ENCODE measurements around the gene EPAS1.

The EPAS1 gene

DNA sequence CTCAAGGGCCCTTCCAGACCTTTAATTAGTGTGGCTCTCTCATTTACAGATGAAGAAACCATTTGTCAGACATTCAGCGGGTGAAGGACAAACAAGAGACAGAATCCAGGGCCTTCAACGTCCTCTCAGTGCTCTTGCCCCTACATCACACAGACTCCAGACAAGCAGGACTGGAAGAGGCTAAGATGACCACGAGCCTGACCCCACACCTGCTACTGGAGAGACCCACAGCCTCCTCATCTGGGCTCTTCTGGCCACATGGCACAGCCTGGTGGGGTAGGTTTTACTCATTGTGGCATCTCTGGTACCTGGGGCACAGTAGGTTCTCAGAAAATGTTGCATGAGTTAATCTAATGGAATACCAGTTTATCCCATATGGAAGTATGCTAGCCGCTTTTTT is 112.5 kb downstream of the EPAS1 start:
- DNase-seq (ENCODE audit: low spot score) = no peak

DNA sequence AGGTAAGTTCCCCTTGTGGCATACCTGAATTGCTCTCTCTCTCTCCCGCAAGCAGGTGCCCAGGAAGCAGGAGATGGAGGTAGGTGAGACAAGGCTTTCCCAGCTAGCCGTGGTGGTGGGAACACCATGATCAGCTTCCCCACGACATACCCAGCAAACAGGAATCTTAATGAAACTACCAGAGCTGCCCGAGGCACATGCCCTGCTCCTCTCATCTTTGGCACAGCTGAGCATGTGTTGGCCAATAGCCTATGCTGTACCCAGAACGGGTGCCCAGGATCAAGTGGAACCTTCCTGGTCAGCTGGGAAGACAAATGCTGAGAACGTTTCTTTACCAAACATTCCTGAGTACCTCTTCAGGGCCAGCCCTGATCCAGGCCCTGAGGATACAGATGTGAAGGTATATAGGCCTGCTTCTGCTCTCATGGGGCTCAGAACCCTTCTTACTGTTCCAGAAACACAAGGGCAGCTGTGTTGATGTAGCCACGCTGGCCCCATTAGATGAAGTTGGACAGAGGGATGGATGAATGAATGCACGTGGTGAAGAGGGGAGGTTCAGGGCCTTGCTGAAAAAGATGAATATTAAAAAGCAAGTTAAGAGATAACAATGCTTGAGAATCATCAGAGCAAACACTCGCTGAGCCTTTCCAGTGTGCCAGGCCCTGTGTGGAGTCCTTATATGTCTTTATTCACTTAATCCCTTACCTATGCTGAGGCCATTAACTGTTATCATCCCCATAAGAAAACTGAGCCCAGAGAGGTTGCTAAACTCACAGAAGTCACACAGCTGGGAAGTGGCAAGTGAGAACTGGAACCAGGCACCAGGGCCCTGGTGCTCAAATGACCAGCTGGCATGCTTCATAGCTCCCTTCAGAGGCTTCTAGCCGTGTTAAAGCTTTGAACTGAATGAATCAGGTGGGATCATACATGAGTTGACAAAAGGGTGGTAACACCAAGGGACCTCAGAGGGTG is 113.4 kb downstream of the EPAS1 start:
- no peak for DNase-seq (ENCODE audit: low spot score)

DNA sequence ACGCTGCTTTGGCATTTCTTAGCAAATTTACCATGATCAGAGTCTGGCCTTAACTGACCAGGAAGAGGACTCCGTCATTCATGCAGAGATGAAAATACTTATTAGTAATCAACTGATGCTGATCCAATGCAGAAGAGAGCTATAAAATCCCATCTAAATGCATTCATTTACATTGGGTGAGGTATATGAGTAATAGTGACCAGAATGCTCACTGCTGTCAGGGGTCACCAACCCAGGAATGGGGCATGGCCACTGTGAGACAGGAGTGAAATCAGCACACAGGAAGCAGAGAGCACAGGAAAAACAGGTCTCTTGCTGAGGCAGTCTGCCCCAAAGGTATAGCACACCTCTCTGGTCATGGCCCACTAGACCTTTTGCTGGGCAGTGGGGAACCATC is 114.0 kb downstream of the EPAS1 start:
- DNase-seq (ENCODE audit: low spot score) = no peak

DNA sequence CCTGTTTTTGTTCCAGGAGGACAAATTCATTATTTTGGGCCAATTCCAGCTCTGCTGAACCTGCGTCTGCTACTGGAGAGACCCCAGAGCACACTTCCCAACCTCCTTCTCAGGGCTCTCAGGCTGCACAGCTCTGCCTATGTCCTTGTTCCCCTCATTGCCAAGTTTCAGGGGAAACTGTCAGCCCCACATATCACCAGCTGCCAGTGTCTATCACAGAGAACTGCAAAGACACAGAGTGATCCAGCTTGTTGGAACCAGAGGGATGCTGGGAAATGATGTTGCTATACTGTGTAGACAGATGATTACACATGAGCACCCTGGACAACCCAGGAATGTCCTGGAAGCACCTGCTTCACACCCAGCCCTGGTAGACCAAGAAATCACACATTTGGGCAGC is 114.8 kb downstream of the EPAS1 start:
- no peak for DNase-seq (ENCODE audit: low spot score)

DNA sequence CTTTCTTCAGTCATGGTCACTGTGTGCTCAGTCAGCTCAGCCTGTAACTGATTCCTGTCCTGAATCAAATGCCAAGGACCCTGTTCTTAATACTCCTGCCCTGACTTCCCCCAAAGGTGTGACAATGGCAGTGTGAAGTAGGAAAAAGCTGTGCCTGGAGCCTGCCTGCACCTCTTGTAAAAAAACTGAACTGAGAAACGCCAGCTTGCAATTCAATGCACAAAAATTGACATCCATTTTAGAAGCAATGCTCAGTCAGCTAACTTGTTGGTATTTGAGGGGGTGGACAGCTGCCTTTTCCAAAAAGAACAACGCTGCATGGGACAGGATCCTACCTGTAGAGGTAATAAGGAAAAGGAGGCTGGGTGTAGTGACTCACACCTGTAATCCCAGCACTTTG is 115.9 kb downstream of the EPAS1 start:
- no peak for DNase-seq (ENCODE audit: low spot score)

DNA sequence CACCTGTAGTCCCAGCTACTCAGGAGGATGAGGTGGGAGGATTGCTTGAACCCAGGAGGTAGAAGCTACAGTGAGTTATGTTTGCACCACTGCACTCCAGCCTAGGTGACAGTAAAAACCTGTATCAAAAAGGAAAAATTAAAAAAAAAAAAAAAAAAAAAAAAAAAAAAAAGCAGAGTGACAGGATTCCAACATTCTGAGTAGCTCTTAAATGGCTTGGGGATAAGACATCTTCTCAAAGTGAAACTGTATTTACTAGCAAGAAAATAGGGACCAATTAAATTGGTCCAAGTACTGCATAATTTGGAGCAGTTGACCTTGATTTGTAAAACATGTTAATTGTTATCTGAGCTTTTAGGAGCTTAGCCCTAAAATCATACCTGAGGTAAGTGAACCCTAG is 116.4 kb downstream of the EPAS1 start:
- no peak for DNase-seq (ENCODE audit: low spot score)

DNA sequence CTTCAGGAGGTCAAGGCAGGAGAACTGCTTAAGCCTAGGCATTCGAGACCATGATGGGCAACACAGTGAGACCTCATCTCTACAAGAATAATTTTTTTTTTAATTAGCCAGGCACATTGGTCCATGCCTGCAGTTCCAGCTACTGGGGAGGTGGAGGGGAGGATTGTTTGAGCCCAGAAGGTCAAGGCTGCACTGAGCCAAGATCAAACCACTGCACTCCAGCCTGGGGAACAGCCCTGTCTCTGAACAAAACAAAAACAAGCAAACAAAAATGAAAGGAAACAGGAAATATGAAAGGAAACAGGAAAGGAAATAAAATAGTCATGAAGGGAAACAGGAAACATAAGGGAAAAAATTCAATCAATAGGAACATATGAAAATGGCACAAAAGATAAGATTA is 117.5 kb downstream of the EPAS1 start:
- DNase-seq (ENCODE audit: low spot score) = no peak

DNA sequence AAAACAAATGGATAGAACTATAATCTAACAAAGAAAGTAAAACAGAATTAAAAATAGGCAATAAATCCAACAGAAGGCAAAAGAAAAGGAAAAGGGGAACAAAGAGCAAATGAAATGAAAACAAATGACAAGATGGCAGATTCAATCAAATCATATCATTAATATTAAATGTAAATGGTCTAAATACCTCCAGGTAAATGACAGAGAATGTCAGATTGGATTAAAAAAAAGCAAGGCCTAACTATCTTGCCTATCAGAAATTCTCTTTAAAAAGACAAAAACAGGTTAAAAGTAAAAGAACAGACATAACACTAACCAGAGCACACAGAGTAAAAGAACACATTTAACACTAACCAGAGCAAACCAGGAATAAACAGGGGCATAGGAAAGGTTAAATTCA is 119.1 kb downstream of the EPAS1 start:
- DNase-seq (ENCODE audit: low spot score) = no peak

DNA sequence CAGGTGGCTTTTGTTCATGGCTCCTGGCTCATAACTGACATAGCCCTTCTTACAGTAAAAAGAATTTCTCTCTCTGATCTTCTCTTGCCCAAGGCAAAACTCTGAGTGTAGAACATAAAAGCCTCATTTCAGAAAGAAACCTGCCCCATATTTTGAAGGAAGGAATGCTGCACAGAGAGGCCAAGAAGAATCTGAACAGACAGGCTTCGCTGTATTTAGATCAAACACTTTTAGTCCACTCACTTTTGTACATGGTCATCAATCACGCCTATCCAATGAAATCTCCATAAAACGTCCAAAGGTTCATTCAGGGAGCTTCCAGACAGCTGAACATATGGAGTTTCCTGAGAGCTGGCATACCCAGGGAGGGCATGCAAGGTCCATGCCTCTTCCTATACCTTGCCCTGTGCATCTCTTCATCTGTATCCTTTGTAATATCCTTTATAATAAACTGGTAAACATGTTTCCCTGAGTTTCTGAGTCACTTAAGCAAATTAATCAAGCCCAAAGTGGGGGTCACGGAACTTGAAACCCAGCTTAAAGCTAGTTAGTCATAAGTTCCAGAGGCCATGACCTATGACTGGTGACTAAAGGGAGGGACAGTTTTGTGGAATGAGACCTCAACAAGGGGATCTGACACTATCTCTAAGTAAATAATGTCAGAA is 119.7 kb downstream of the EPAS1 start:
- no peak for DNase-seq (ENCODE audit: low spot score)

DNA sequence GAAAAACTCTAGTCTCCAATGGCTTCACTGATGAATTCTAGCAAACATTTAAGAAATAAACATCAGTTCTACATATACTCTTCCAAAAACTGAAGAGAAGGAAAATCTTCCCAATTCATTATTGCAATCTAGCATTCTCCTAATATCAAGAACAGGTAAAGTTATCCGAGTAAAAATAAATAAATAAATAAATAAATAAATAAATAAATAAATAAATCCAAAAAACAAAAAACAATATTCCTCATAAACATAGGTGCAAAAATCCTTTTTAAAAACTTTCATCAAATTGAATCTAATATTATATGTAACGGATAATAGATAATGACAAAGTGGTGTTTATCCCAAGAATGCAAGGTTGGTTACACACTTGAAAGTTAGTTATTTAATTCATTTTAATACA is 123.7 kb downstream of the EPAS1 start:
- DNase-seq (ENCODE audit: low spot score) = no peak

DNA sequence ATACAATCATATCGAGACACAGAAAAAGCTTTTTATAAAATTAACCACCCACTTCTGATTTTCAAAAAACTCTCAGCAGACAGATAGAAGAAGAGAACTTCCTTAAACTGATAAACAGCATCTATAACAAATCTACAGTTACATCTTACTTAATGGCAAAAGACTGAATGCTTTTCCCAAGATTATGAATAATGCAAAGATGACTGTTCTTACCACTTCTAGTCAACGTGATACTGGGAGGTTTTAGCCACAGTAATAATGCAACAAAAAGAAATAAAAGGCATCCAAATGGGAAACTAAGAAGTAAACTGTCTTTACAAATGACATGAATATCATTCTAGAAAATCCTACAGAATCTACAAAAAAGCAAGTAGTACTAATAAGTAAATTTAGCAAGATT is 124.2 kb downstream of the EPAS1 start:
- DNase-seq (ENCODE audit: low spot score) = no peak

DNA sequence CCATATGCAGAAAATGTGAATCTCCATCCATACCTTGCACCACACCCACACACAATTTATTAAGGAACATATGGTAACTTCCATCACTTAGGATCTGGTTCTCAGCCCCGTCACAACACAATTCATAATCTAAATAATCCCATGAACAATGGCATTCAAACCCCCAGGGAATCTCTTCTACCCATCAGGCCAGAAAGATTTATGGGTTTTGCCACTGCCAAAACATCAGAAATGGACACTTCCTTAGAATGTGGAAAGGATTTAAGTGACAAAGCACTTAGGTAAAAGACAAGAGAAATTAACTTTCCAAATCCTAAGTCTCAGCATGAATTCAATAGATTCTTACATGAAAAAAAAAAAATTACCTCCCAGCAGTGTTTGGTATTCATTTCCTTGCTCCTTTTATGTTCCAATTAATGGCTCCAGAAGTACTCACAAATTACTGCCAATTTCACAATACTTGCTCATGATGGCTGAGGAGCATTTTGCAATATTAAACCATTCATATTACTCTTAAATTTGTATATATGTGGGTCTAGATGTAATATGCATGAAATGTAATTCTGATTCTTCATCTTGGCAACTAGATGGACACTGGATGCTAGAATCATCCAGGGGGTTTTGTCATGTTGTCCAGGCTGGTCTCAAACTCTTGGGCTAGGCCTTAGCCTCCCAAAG is 125.6 kb downstream of the EPAS1 start:
- no peak for DNase-seq (ENCODE audit: low spot score)

DNA sequence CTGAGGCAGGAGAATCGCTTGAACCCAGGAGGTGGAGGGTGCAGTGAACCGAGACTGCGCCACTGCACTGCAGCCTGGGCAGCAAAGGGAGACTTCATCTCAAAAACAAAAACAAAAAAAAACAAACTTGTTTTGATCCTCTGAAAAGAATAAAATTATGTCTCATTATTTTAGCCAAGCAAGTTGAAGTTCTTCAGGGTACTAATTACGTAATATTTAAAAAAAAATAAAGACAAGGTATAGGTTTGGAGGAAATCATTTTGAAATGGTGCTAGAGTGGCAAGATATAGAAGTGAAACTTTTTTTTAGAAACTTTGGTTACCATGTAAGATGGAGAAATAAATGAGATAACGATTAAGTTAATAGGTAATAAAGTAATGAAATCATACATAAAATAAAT is 127.7 kb downstream of the EPAS1 start:
- DNase-seq (ENCODE audit: low spot score) = no peak

DNA sequence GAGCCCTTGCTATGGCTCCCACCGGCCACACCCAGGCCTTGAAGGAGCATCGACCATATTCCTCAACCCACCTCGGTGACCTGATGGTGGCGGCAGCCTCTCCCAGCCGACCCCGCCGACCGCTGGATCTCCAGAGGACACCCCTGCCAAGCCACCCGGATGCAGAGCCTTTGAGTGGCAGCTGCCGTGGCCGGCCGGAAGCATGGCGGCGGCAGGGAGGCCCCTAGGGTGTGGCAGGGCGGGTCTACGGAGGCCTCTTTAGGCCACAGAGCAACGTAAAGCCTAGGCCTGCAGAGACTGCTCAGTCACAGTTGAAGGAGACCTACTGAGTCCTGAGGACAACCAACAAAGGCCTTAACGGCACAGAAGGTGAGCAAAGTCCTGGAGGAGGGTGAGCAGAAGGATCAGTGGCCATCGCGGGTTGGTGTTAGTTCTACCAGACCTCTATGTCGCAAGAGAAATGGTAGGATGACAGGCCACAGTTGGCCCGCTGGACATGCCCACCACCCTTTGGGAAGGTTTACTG is 131.8 kb downstream of the EPAS1 start:
- DNase-seq (ENCODE audit: low spot score) = no peak

DNA sequence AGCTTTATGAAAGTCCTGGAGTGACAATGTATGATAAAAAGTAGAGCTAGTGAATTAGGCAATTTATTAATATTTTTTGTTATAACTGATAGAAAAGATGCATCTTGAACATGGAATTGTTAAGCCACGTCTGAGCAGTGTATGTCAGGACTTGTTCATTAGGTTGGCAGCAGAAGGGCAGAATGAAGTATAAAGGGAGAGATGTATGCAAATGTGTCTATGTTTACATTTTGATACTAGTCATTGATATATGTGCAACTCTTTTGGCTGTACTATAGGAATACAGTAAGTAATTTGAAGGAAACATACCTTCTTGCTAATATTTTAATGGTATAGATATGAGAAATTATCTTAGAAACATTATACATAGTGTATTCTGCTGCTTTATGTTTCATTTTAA is 133.2 kb downstream of the EPAS1 start:
- DNase-seq (ENCODE audit: low spot score) = no peak

DNA sequence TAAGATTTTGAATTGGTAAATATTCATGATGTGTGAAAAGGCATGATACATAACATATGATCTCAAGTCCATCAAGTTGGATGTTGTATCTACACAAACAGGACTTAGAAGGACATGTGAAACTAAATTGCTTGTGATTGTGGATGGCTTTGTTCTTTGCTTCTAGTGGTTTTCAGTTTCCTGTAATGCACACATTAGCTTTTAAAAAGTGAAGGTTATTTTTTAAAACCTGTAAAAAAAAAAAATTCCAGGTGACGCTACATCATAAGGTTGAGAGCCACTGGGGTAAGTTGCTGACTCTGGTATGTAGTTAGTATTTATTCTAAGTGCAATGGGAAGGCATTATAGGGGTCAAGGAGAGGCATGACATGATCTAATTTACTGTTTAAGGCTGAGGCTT is 133.8 kb downstream of the EPAS1 start:
- no peak for DNase-seq (ENCODE audit: low spot score)

DNA sequence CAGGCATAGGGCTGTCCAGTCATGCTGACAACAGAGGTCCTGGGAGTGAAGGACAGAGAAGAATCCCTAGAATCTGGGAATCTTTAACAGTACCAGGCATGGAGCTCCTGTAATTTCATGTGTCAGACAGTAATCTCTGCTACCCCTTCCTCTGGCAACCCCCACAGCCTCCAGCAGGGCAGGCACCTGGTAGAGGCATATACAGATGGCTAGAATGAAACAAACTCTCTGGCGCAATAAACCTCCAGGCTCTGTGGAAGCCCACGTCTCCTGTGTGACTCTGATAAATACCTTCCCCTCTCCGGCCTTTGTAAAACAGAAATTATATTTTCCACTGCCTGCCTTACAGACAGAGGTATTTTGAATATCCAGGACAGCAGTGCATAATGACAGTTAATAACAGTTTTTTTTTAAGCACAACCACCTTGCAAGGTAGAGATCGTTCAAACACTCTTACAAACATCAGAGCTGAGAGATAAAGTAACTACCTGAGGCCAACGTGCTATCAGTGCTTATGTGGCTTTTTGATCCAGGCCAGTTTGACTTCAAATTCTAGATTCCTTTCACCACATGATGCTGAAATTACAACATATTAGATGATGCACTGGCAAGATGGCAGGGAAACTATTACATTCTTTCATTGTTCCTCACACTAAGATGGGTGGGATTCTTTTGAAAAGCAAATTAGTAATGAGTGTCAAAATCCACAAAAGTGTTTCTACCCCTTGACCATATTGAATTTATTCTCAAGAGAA is 134.5 kb downstream of the EPAS1 start:
- DNase-seq (ENCODE audit: low spot score) = no peak

DNA sequence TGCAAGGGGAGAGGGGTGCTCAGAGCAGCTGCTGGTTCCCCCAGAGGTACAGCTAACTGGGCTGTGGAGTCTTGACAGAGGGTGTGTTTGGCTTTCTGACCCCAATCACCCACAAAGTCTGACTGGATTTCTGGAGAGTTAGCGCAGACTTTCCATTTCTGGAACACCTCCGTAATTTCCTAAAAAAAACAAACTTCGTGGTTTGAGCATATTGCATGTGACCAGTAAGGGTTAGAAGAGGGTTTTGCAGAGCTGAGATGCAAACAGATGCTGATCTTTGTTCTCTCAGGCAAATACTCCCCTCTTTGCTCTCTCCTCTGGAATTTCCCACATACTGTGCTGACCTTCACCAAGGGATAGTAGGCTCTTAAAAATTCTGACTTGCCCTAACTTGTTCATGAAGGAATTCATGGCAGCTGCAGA is 137.7 kb downstream of the EPAS1 start:
- DNase-seq (ENCODE audit: low spot score) = no peak

DNA sequence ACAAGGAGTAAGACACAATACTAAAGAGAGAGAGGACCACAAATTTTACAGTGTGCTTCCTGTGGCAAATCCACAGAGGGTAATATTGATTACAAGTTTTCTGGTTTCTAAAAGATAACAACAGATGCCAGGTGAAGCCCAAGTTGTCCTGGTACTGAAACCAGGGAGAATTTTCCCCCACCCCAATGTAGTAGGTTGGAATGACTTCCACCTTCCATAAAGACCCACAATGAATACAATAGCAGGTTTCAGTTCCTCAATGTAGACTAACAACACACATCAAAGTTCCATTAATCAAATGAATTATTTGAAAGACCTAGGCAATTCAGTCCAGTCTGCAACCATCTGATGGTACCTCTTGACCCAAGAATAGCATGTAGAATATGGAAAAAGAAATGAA is 138.1 kb downstream of the EPAS1 start:
- no peak for DNase-seq (ENCODE audit: low spot score)

DNA sequence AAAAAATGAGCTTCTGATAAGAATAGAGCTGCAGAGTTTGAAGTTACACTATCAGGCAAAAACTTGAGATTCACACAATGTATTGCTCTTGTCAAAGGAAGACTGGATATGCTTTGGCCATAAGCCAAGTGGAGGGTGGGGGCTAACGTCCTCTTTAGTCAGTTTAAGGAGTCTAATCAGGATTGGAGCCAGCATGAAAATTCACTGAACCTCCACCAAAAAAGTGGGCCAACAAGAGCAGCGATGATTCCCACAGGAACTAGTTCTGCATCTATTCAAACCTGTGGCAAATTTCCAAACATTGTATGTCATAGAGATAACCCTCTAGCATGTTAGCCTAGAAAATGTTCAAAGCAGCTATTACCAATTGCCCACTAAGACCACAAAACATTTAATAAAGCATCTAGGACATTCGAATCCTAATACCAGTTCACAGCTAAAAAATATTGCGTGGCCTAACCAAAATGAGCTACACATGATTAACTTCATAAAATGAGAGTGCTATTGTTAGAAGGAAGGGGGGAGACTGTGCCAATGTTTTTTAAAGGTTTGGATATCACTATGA is 138.7 kb downstream of the EPAS1 start:
- no peak for DNase-seq (ENCODE audit: low spot score)

All from D341Med (cell line).